GM21447 (cell line): ENCODE measurements around the gene THRSP.
"Not testable (repeated sequence)": the region's sequence is repeated elsewhere in the genome, so short reads cannot be mapped to it uniquely, and the experiment has no call there.

Source experiments
- ATAC-seq: cut with Tn5 transposase; IDR thresholded peaks from one replicate; pipeline ENCODE4 v1.9.1; 2021; ENCODE audit not compliant: unreplicated experiment

THRSP gene

GRCh38 chr11:78086521-78087074, 22.9 kb downstream of the THRSP start:
- not testable (repeated sequence) for ATAC-seq

- ATAC-seq = no peak
Observed at GRCh38 chr11:78094250-78094649, 30.6 kb downstream of the THRSP start.

GRCh38 chr11:78097666-78098385, 34.2 kb downstream of the THRSP start:
- no peak for ATAC-seq

- no peak for ATAC-seq
Observed at GRCh38 chr11:78099666-78100065, 36.0 kb downstream of the THRSP start.

- ATAC-seq = no peak
Observed at GRCh38 chr11:78100261-78100660, 36.6 kb downstream of the THRSP start.

GRCh38 chr11:78100676-78101472, 37.2 kb downstream of the THRSP start:
- no peak for ATAC-seq

GRCh38 chr11:78109081-78110015, 45.7 kb downstream of the THRSP start:
- no peak for ATAC-seq

GRCh38 chr11:78110351-78110750, 46.7 kb downstream of the THRSP start:
- ATAC-seq = no peak

- no peak for ATAC-seq
Observed at GRCh38 chr11:78110830-78111229, 47.2 kb downstream of the THRSP start.

- no peak for ATAC-seq
Observed at GRCh38 chr11:78111298-78111697, 47.6 kb downstream of the THRSP start.

- no peak for ATAC-seq
Observed at GRCh38 chr11:78112582-78113275, 49.1 kb downstream of the THRSP start.
